Measurements from ENCODE around the gene MIS12.

Gene MIS12

GRCh38 chr17:5535436-5535835, 49.1 kb downstream of the MIS12 start:
- no peak overlapping the region for H2AFZ ChIP-seq (ENCODE audit: insufficient read depth, low read length, poor library complexity)
- H3K27ac ChIP-seq (ENCODE audit: low read depth, low read length): no peak overlapping the region
- H3K4me1 ChIP-seq (ENCODE audit: control insufficient read depth in 1 of 2, insufficient read depth in 2 of 2, low read length in 2 of 2): no peaks in the 10 kb centered on the region
- H2BK120ac ChIP-seq (ENCODE audit: insufficient read depth, low read length, poor library complexity): no peak overlapping the region
- H3K4me2 ChIP-seq (ENCODE audit: low read length): no peak overlapping the region
- no peak overlapping the region for H3K18ac ChIP-seq (ENCODE audit: low read length)
- H2BK12ac ChIP-seq (ENCODE audit: low read length): no peak overlapping the region
- no peak overlapping the region for H2AK5ac ChIP-seq (ENCODE audit: low read length)
- no peak overlapping the region for H4K12ac ChIP-seq (ENCODE audit: low read depth, low read length)
- no CpG with 5 or more reads among the region's 2 CpGs for whole genome bisulfite sequencing (ENCODE audit: extremely low coverage, insufficient coverage, insufficient read length)
- no peak overlapping the region for H3K14ac ChIP-seq (ENCODE audit: low read length)
- no peak overlapping the region for H3K23ac ChIP-seq (ENCODE audit: low read length)
- no peak for DNase-seq
- H3K79me1 ChIP-seq (ENCODE audit: low read length): no peaks in the 10 kb centered on the region
- H4K91ac ChIP-seq (ENCODE audit: low read depth, low read length): no peak overlapping the region
- no peak overlapping the region for H3K9ac ChIP-seq (ENCODE audit: low read length)
- no peak overlapping the region for H4K8ac ChIP-seq (ENCODE audit: low read depth, low read length)
- no peaks in the 10 kb centered on the region for H3K36me3 ChIP-seq (ENCODE audit: control insufficient read depth in 1 of 2, insufficient read depth in 2 of 2, low read length in 2 of 2)
- H2BK5ac ChIP-seq (ENCODE audit: low read depth, low read length, poor library complexity): no peak overlapping the region
- H3K27me3 ChIP-seq (ENCODE audit: insufficient read depth, low read length): no peaks in the 10 kb centered on the region
- no peak overlapping the region for H3K4me3 ChIP-seq (ENCODE audit: low read depth, low read length)
- H3K4ac ChIP-seq (ENCODE audit: low read depth, low read length): no peak overlapping the region
- no peaks in the 10 kb centered on the region for H3K9me3 ChIP-seq (ENCODE audit: insufficient read depth, low read depth, low read length)
- no peaks in the 10 kb centered on the region for H3K79me2 ChIP-seq (ENCODE audit: control insufficient read depth, insufficient read depth, low read length, poor library complexity)

GRCh38 chr17:5536866-5537650, 50.7 kb downstream of the MIS12 start:
- Histone ChIP-seq H2AFZ (ENCODE audit: insufficient read depth, low read length, poor library complexity) (no peak overlapping the region), H3K14ac (ENCODE audit: low read length) (no peak overlapping the region), H3K23ac (ENCODE audit: low read length) (no peak overlapping the region), H3K27me3 (ENCODE audit: insufficient read depth, low read length) (no peaks in the 10 kb centered on the region), H3K4me1 (ENCODE audit: control insufficient read depth in 1 of 2, insufficient read depth in 2 of 2, low read length in 2 of 2) (no peaks in the 10 kb centered on the region), H3K18ac (ENCODE audit: low read length) (no peak overlapping the region), H3K79me1 (ENCODE audit: low read length) (no peaks in the 10 kb centered on the region), H3K9ac (ENCODE audit: low read length) (no peak overlapping the region), H3K36me3 (ENCODE audit: control insufficient read depth in 1 of 2, insufficient read depth in 2 of 2, low read length in 2 of 2) (no peaks in the 10 kb centered on the region), H2AK5ac (ENCODE audit: low read length) (no peak overlapping the region), H2BK12ac (ENCODE audit: low read length) (no peak overlapping the region), H3K27ac (ENCODE audit: low read depth, low read length) (no peak overlapping the region), H3K4me3 (ENCODE audit: low read depth, low read length) (no peak overlapping the region), H4K12ac (ENCODE audit: low read depth, low read length) (no peak overlapping the region), H3K79me2 (ENCODE audit: control insufficient read depth, insufficient read depth, low read length, poor library complexity) (no peaks in the 10 kb centered on the region), H2BK5ac (ENCODE audit: low read depth, low read length, poor library complexity) (no peak overlapping the region), H3K9me3 (ENCODE audit: insufficient read depth, low read depth, low read length) (no peaks in the 10 kb centered on the region), H2BK120ac (ENCODE audit: insufficient read depth, low read length, poor library complexity) (no peak overlapping the region), H3K4me2 (ENCODE audit: low read length) (no peak overlapping the region), H4K8ac (ENCODE audit: low read depth, low read length) (no peak overlapping the region), H4K91ac (ENCODE audit: low read depth, low read length) (no peak overlapping the region), H3K4ac (ENCODE audit: low read depth, low read length) (no peak overlapping the region)
- no CpG with 5 or more reads among the region's 11 CpGs for WGBS (ENCODE audit: extremely low coverage, insufficient coverage, insufficient read length)
- no peak for DNase-seq

GRCh38 chr17:5539286-5539685, 52.9 kb downstream of the MIS12 start:
- DNase-seq: no peak
- Histone ChIP-seq H2AFZ (ENCODE audit: insufficient read depth, low read length, poor library complexity) (no peak overlapping the region), H3K9me3 (ENCODE audit: insufficient read depth, low read depth, low read length) (no peaks in the 10 kb centered on the region), H3K23ac (ENCODE audit: low read length) (no peak overlapping the region), H4K8ac (ENCODE audit: low read depth, low read length) (no peak overlapping the region), H3K18ac (ENCODE audit: low read length) (no peak overlapping the region), H3K27me3 (ENCODE audit: insufficient read depth, low read length) (no peaks in the 10 kb centered on the region), H3K4me1 (ENCODE audit: control insufficient read depth in 1 of 2, insufficient read depth in 2 of 2, low read length in 2 of 2) (no peaks in the 10 kb centered on the region), H3K14ac (ENCODE audit: low read length) (no peak overlapping the region), H3K79me2 (ENCODE audit: control insufficient read depth, insufficient read depth, low read length, poor library complexity) (no peaks in the 10 kb centered on the region), H3K4me3 (ENCODE audit: low read depth, low read length) (no peak overlapping the region), H2BK5ac (ENCODE audit: low read depth, low read length, poor library complexity) (no peak overlapping the region), H3K4me2 (ENCODE audit: low read length) (no peak overlapping the region), H3K36me3 (ENCODE audit: control insufficient read depth in 1 of 2, insufficient read depth in 2 of 2, low read length in 2 of 2) (no peaks in the 10 kb centered on the region), H3K4ac (ENCODE audit: low read depth, low read length) (no peak overlapping the region), H2AK5ac (ENCODE audit: low read length) (no peak overlapping the region), H2BK12ac (ENCODE audit: low read length) (no peak overlapping the region), H4K91ac (ENCODE audit: low read depth, low read length) (no peak overlapping the region), H2BK120ac (ENCODE audit: insufficient read depth, low read length, poor library complexity) (no peak overlapping the region), H3K79me1 (ENCODE audit: low read length) (no peaks in the 10 kb centered on the region), H4K12ac (ENCODE audit: low read depth, low read length) (no peak overlapping the region), H3K27ac (ENCODE audit: low read depth, low read length) (no peak overlapping the region), H3K9ac (ENCODE audit: low read length) (no peak overlapping the region)
- WGBS (ENCODE audit: extremely low coverage, insufficient coverage, insufficient read length): no CpG with 5 or more reads among the region's 8 CpGs

GRCh38 chr17:5540321-5540720, 54.0 kb downstream of the MIS12 start:
- no peak overlapping the region for H2BK12ac ChIP-seq (ENCODE audit: low read length)
- no peak overlapping the region for H3K23ac ChIP-seq (ENCODE audit: low read length)
- H3K14ac ChIP-seq (ENCODE audit: low read length): no peak overlapping the region
- no peaks in the 10 kb centered on the region for H3K27me3 ChIP-seq (ENCODE audit: insufficient read depth, low read length)
- no peak overlapping the region for H3K9ac ChIP-seq (ENCODE audit: low read length)
- H3K4ac ChIP-seq (ENCODE audit: low read depth, low read length): no peak overlapping the region
- no peak overlapping the region for H4K91ac ChIP-seq (ENCODE audit: low read depth, low read length)
- no peak overlapping the region for H4K8ac ChIP-seq (ENCODE audit: low read depth, low read length)
- DNase-seq: no peak
- no peak overlapping the region for H3K27ac ChIP-seq (ENCODE audit: low read depth, low read length)
- WGBS (ENCODE audit: extremely low coverage, insufficient coverage, insufficient read length): no CpG with 5 or more reads among the region's 7 CpGs
- H3K9me3 ChIP-seq (ENCODE audit: insufficient read depth, low read depth, low read length): peaks cover 2% of the 10 kb centered on the region
- H2AFZ ChIP-seq (ENCODE audit: insufficient read depth, low read length, poor library complexity): no peak overlapping the region
- H3K18ac ChIP-seq (ENCODE audit: low read length): no peak overlapping the region
- H3K4me2 ChIP-seq (ENCODE audit: low read length): no peak overlapping the region
- no peak overlapping the region for H2BK120ac ChIP-seq (ENCODE audit: insufficient read depth, low read length, poor library complexity)
- H3K4me3 ChIP-seq (ENCODE audit: low read depth, low read length): no peak overlapping the region
- no peaks in the 10 kb centered on the region for H3K79me1 ChIP-seq (ENCODE audit: low read length)
- H2BK5ac ChIP-seq (ENCODE audit: low read depth, low read length, poor library complexity): no peak overlapping the region
- no peaks in the 10 kb centered on the region for H3K79me2 ChIP-seq (ENCODE audit: control insufficient read depth, insufficient read depth, low read length, poor library complexity)
- H3K36me3 ChIP-seq (ENCODE audit: control insufficient read depth in 1 of 2, insufficient read depth in 2 of 2, low read length in 2 of 2): no peaks in the 10 kb centered on the region
- no peaks in the 10 kb centered on the region for H3K4me1 ChIP-seq (ENCODE audit: control insufficient read depth in 1 of 2, insufficient read depth in 2 of 2, low read length in 2 of 2)
- H2AK5ac ChIP-seq (ENCODE audit: low read length): no peak overlapping the region
- no peak overlapping the region for H4K12ac ChIP-seq (ENCODE audit: low read depth, low read length)
